Right lobe of liver (tissue), 4 donors: Measurements from ENCODE around the gene HNMT.

Experiments
- CTCF ChIP-seq, 4 donors: fragments of 200-600 bp in 3 of 4; fragments of 450-650 bp in 1 of 4; IDR thresholded peaks; one replicate each; pipeline versions ENCODE4 v1.5.1 to v1.8.0; 2016 to 2022; ENCODE audit warnings: antibody characterized with exemption in 4 of 4, mild to moderate bottlenecking in 2 of 4
- POLR2A ChIP-seq: fragments of 450-650 bp; IDR thresholded peaks from one replicate; pipeline ENCODE4 v1.6.1; 2017; ENCODE audit warnings: antibody characterized with exemption, mild to moderate bottlenecking
- donor health status: DM: no; HTN: no; CAD: no.
- donor health status: DM: no; HTN: no; CAD: no.
- donor health status: DM: no; HTN: yes; CAD: no.

- no peak for TF ChIP-seq CTCF (IDR thresholded peaks at IDR 0.05)
- no peak for TF ChIP-seq POLR2A
These were observed 14.0 kb upstream of the HNMT start for GRCh38 chr2:137950238-137950637.
